Breast epithelium (tissue), 3 donors: ENCODE results near the gene CFAP251.

Experiments
- POLR2AphosphoS5 ChIP-seq, 3 donors: sonication (generic); formaldehyde crosslinking; IDR thresholded peaks; one replicate each; pipeline ENCODE4 v1.6.1; 2017; ENCODE audit warnings: antibody characterized with exemption in 3 of 3
- TF ChIP-seq, protein P1 (sequence below), 3 donors: fragments of 450-650 bp; IDR thresholded peaks; one replicate each; pipeline ENCODE4 v1.5.1; 2016 to 2017; ENCODE audit warnings: antibody characterized with exemption in 3 of 3, mild to moderate bottlenecking in 3 of 3, moderate library complexity in 3 of 3

- TF ChIP-seq, protein P1, sequence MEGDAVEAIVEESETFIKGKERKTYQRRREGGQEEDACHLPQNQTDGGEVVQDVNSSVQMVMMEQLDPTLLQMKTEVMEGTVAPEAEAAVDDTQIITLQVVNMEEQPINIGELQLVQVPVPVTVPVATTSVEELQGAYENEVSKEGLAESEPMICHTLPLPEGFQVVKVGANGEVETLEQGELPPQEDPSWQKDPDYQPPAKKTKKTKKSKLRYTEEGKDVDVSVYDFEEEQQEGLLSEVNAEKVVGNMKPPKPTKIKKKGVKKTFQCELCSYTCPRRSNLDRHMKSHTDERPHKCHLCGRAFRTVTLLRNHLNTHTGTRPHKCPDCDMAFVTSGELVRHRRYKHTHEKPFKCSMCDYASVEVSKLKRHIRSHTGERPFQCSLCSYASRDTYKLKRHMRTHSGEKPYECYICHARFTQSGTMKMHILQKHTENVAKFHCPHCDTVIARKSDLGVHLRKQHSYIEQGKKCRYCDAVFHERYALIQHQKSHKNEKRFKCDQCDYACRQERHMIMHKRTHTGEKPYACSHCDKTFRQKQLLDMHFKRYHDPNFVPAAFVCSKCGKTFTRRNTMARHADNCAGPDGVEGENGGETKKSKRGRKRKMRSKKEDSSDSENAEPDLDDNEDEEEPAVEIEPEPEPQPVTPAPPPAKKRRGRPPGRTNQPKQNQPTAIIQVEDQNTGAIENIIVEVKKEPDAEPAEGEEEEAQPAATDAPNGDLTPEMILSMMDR (IDR thresholded peaks at IDR 0.05), result no peak
- no peak for TF ChIP-seq POLR2AphosphoS5 (IDR thresholded peaks at IDR 0.05)
These were observed 35.3 kb downstream of the CFAP251 start for GRCh38 chr12:121953695-121954094.
